HG03457 (cell line): ENCODE results near the gene C1orf53.

Experiments used
- ATAC-seq: cut with Tn5 transposase; IDR thresholded peaks from one replicate; pipeline ENCODE4 v1.9.1; 2021; ENCODE audit warnings: moderate number of reproducible peaks; ENCODE audit not compliant: unreplicated experiment

The C1orf53 gene

GRCh38 chr1:197954718-197955418 lies 52.4 kb downstream of the C1orf53 start:
- ATAC-seq: no peak

- no peak for ATAC-seq
Measured at GRCh38 chr1:197955486-197956394, 53.3 kb downstream of the C1orf53 start.
